Right forelimb (tissue), 1 donor: ENCODE results near the gene PKMYT1.

ENCODE experiments used
- DNase-seq: peaks from one replicate; pipeline ENCODE4 v3.0.0-alpha.2; 2018

PKMYT1 gene

GRCh38 chr16:2971985-2972784 lies 8.1 kb downstream of the PKMYT1 start:
- DNase-seq, result no peak

- no peak for DNase-seq
Observed at GRCh38 chr16:2971134-2971984, 8.9 kb downstream of the PKMYT1 start.

- no peak for DNase-seq
Observed at GRCh38 chr16:2970563-2970962, 9.7 kb downstream of the PKMYT1 start.

GRCh38 chr16:2969545-2970521 lies 10.4 kb downstream of the PKMYT1 start:
- no peak for DNase-seq

GRCh38 chr16:2968738-2969544 lies 11.3 kb downstream of the PKMYT1 start, which contains the start of gene PAQR4:
PAQR4 (plus strand) TSS chr16:2969348; CDS start chr16:2969675, 327 bp downstream.
- peak; percentile 90 for DNase-seq

- DNase-seq, result no peak
Observed at GRCh38 chr16:2968368-2968737, 11.9 kb downstream of the PKMYT1 start.

- DNase-seq, result no peak
Observed at GRCh38 chr16:2967721-2968161, 12.5 kb downstream of the PKMYT1 start.

GRCh38 chr16:2967211-2967631 lies 13.0 kb downstream of the PKMYT1 start:
- DNase-seq, result peak; percentile 37

- DNase-seq, result peak; percentile 43
Observed at GRCh38 chr16:2966808-2967191, 13.4 kb downstream of the PKMYT1 start.

- peak; percentile 41 for DNase-seq
Observed at GRCh38 chr16:2966043-2966807, 14.0 kb downstream of the PKMYT1 start.

GRCh38 chr16:2964475-2965336 lies 15.5 kb downstream of the PKMYT1 start:
- peak; percentile 55 for DNase-seq

- DNase-seq, result peak; percentile 47
Observed at GRCh38 chr16:2963723-2964474, 16.3 kb downstream of the PKMYT1 start, which contains the start of gene KREMEN2. KREMEN2 (plus strand) TSS chr16:2964275; CDS start chr16:2964521, 246 bp downstream.

GRCh38 chr16:2963074-2963722 lies 17.0 kb downstream of the PKMYT1 start:
- DNase-seq, result no peak

- DNase-seq, result peak; percentile 35
Observed at GRCh38 chr16:2962334-2963073, 17.7 kb downstream of the PKMYT1 start.

GRCh38 chr16:2960183-2961010 lies 19.8 kb downstream of the PKMYT1 start:
- peak; percentile 39 for DNase-seq

GRCh38 chr16:2959206-2959605 lies 21.0 kb downstream of the PKMYT1 start:
- DNase-seq, result no peak

- no peak for DNase-seq
Observed at GRCh38 chr16:2956579-2956956, 23.7 kb downstream of the PKMYT1 start.
